HG03280 (cell line): Measurements from ENCODE around the gene ADAMTS14.
"Not testable (repeated sequence)": the region's sequence is repeated elsewhere in the genome, so short reads cannot be mapped to it uniquely, and the experiment has no call there.

Source experiments
- ATAC-seq: cut with Tn5 transposase; IDR thresholded peaks from one replicate; pipeline ENCODE4 v1.9.1; 2021; ENCODE audit warnings: mild to moderate bottlenecking, moderate library complexity; ENCODE audit not compliant: unreplicated experiment

The ADAMTS14 gene

GRCh38 chr10:70655316-70655715 is 17.0 kb upstream of the ADAMTS14 start:
- ATAC-seq: no peak

GRCh38 chr10:70656489-70656888 is 15.8 kb upstream of the ADAMTS14 start:
- ATAC-seq: no peak

GRCh38 chr10:70657041-70657440 is 15.3 kb upstream of the ADAMTS14 start:
- no peak for ATAC-seq

- ATAC-seq: no peak
Observed at GRCh38 chr10:70658582-70659136, 13.6 kb upstream of the ADAMTS14 start.

- no peak for ATAC-seq
Observed at GRCh38 chr10:70659306-70659705, 13.0 kb upstream of the ADAMTS14 start.

DNA sequence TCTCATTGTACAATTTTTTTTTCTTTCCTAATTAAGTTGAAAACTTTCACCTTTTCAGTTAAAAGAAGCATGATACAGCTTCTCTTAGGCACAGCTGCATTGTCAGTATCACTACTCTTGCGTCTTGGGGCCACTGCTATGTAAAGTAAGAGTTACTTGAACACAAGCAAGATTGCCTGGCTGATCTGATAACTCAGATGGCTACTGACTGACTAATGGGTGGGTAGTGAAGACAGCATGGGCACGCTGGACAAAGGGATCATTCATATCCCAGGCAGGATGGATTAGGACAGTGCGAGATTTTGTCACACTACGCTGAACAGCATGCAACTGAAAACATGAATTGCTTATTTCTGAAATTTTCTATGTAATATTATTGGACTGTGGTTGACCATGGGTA is 11.6 kb upstream of the ADAMTS14 start:
- no peak for ATAC-seq

GRCh38 chr10:70661623-70662361 is 10.5 kb upstream of the ADAMTS14 start:
- ATAC-seq: no peak

GRCh38 chr10:70662362-70663220 is 9.7 kb upstream of the ADAMTS14 start:
- no peak for ATAC-seq

DNA sequence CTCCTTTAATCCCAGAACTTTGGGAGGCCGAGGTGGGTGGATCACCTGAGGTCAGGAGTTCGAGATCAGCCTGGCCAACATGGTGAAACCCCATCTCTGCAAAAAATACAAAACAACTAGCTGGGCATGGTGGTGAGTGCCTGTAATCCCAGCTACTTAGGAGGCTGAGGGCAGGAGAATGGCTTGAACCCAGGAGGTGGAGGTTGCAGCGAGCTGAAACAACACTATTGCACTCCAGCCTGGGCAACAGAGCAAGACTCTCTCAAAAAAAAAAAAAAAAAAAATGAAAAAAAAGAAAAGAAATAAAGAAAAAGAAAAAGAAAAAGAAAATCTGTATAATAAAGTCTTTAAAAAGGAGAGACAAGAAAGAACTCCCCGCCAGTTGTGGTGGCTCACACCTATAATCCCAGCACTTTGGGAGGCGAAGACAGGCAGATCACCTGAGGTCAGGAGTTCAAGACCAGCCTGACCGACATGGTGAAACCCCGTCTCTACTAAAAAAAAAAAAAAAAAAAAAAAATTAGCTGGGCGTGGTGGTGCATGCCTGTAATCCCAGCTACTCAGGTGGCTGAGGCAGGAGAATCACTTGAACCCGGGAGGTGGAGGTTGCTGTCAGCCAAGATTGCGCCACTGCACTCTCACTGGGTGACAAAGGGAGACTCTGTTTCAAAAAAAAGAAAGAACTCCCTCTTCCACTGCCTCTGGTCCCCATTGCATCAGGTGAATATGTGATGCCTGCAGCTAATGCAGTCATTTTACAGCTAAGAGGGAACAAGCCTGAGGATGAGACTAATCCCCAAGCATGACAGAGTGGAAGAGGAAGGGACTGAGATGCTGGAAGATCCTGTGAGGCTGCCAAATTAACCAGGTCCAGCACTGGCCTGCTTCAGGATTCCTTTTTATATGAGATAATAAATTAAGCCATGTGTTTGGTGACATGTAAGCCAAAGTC is 8.6 kb upstream of the ADAMTS14 start:
- ATAC-seq: not testable (repeated sequence)

DNA sequence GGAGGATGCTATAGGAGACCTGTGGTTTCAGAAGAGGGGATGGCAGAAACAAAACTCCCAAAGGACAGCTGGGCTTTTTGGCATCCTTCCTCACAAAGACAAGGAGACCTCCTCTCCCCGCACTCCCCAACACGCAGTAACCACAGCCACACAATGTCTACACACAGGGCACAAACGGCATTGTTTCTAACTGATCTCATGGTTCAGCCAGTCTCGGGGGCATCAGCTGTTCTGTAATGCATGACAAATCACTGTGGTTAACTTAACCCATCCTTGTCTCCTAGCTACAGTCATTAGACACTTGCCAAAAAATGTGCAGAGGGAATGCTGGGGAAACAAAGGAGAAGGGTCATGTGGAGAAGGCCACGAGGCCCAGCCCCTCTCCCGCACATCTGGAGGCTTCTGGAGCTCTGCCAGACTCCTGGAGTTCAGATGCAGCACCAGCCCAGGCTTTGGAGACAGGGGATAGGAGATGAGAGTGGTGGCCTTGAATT is 7.6 kb upstream of the ADAMTS14 start:
- ATAC-seq: no peak

GRCh38 chr10:70666960-70667798 is 5.1 kb upstream of the ADAMTS14 start:
- no peak for ATAC-seq

- ATAC-seq: not testable (repeated sequence)
Observed at GRCh38 chr10:70667818-70668217, 4.5 kb upstream of the ADAMTS14 start.

DNA sequence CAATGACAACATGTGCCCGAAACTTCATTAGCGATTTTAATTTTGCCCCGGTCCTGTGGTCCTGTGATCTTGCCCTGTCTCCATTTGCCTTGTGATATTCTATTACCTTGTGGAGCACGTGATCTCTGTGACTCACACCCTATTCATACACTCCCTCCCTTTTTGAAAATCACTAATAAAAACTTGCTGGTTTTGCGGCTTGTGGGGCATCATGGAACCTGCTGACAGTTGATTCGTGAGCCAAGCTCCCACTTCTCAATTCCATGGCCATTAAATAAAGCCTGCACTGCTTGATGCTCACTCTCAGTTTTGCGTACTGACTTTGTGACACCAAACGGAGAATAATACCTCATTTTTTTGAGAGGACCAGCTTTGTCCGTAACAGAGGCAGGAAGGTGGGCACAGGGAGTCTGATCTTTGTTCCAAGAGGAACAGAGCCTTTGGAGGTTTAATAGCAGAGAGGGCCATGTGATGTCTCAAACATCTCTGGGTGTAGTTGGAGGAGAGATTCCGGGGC is 3.8 kb upstream of the ADAMTS14 start:
- no peak for ATAC-seq

GRCh38 chr10:70669015-70669414 is 3.3 kb upstream of the ADAMTS14 start:
- no peak for ATAC-seq

DNA sequence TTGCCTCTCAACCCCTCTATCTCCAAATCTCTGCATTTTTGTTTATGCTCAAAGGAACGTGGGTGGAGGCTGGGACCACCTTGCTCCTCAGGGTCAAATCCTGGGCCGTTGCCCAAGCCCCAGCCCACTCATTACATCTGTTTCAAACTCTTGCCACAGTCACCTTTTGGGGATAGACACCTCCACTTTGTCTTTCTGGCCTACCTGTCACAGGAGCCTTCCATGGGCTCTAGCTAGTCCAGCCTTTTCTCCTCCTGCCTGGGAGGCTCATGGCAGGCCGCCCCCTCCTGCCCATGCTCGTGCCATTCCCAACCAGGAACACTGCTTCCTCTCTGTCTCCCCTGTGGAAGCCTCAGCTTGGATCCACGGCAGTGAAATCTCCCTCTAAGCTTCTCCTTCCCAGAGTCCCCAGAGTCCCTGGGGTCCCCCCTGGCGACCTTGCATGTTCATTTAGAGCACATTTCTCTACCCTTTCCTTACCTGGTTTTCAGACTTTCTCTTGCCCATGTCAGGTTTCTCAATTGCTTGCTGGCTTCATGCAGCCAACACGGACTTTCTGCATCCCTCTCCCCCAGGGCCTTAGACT is 2.5 kb upstream of the ADAMTS14 start:
- ATAC-seq: no peak

GRCh38 chr10:70671619-70672164 is 614 bp upstream of the ADAMTS14 start:
- ATAC-seq: no peak

- no peak for ATAC-seq
Observed at GRCh38 chr10:70673043-70673928, 980 bp downstream of the ADAMTS14 start.
